Liver (tissue), 9 donors: ENCODE data around the gene TRIM40. TPM values are rescaled to one million over a fixed set of nuclear protein-coding genes. Genes with fewer than 3 reads are reported as not detected.

Experiments used
- DNase-seq: peaks from one replicate; pipeline ENCODE4 v3.0.0-alpha.2; 2017; ENCODE audit warnings: low spot score
- H3K27ac ChIP-seq, 2 donors: one replicate each; pipeline ENCODE4 v1.7.0; 2013; ENCODE audit warnings: inconsistent platforms in 2 of 2, low read length in 2 of 2, control low read depth in 1 of 2, low read depth in 1 of 2, mild to moderate bottlenecking in 1 of 2
- H3K27me3 ChIP-seq, 4 donors: one replicate each; pipeline versions ENCODE4 v1.6.1 to v1.7.0; 2013; ENCODE audit warnings: low read length in 3 of 4, inconsistent platforms in 1 of 4, mild to moderate bottlenecking in 1 of 4, moderate library complexity in 1 of 4; ENCODE audit not compliant: control insufficient read depth in 4 of 4, insufficient read depth in 4 of 4
- H3K36me3 ChIP-seq, 4 donors: one replicate each; pipeline versions ENCODE4 v1.6.1 to v1.7.0; 2013; ENCODE audit warnings: low read length in 3 of 4, mild to moderate bottlenecking in 3 of 4, low read depth in 1 of 4, moderate library complexity in 1 of 4; ENCODE audit not compliant: control insufficient read depth in 4 of 4, insufficient read depth in 3 of 4
- H3K4me1 ChIP-seq, 4 donors: one replicate each; pipeline versions ENCODE4 v1.6.1 to v1.7.0; 2013; ENCODE audit warnings: low read length in 3 of 4, mild to moderate bottlenecking in 3 of 4, moderate library complexity in 1 of 4; ENCODE audit not compliant: control insufficient read depth in 4 of 4, insufficient read depth in 4 of 4
- H3K4me3 ChIP-seq, 3 donors: one replicate each; pipeline versions ENCODE4 v1.6.1 to v1.7.0; 2013; ENCODE audit warnings: low read length in 3 of 3, control low read depth in 1 of 3, low read depth in 1 of 3, mild to moderate bottlenecking in 1 of 3
- H3K9ac ChIP-seq, 2 donors: one replicate each; pipeline ENCODE4 v1.7.0; 2013; ENCODE audit warnings: low read length in 2 of 2, mild to moderate bottlenecking in 2 of 2, moderate library complexity in 2 of 2, control low read depth in 1 of 2, low read depth in 1 of 2
- H3K9me3 ChIP-seq, 4 donors: one replicate each; pipeline versions ENCODE4 v1.6.1 to v1.7.0; 2013; ENCODE audit warnings: low read length in 3 of 4; ENCODE audit not compliant: control insufficient read depth in 4 of 4
- EGR1 ChIP-seq, 2 donors: IDR thresholded peaks; 2 replicates each; pipeline ENCODE4 v1.6.1; 2016 to 2018; ENCODE audit warnings: antibody characterized with exemption in 2 of 2, low read depth in 2 of 2
- FOXA1 ChIP-seq: IDR thresholded peaks from 2 replicates; pipeline ENCODE4 v1.6.1; 2016; ENCODE audit warnings: antibody characterized with exemption
- FOXA2 ChIP-seq: IDR thresholded peaks from 2 replicates; pipeline ENCODE4 v1.6.1; 2016; ENCODE audit warnings: antibody characterized with exemption
- GABPA ChIP-seq, 2 donors: IDR thresholded peaks in 1 of 2; conservative IDR thresholded peaks in 1 of 2; 2 replicates each; pipeline ENCODE4 v1.6.1; 2016; ENCODE audit warnings: antibody characterized with exemption in 2 of 2, mild to moderate bottlenecking in 1 of 2, moderate library complexity in 1 of 2
- HNF4A ChIP-seq, 2 donors: conservative IDR thresholded peaks; 2 replicates each; pipeline ENCODE4 v1.6.1; 2016; ENCODE audit warnings: antibody characterized with exemption in 2 of 2, mild to moderate bottlenecking in 2 of 2
- HNF4G ChIP-seq: IDR thresholded peaks from 2 replicates; pipeline ENCODE4 v1.6.1; 2016; ENCODE audit warnings: antibody characterized with exemption
- JUND ChIP-seq, 2 donors: IDR thresholded peaks; 2 replicates each; pipeline ENCODE4 v1.6.1; 2016; ENCODE audit warnings: antibody characterized with exemption in 2 of 2
- MAX ChIP-seq: IDR thresholded peaks from 2 replicates; pipeline ENCODE4 v1.6.1; 2016; ENCODE audit warnings: antibody characterized with exemption
- NR2F2 ChIP-seq: IDR thresholded peaks from 2 replicates; pipeline ENCODE4 v1.6.1; 2016; ENCODE audit warnings: antibody characterized with exemption
- RXRA ChIP-seq, 2 donors: IDR thresholded peaks; 2 replicates each; pipeline ENCODE4 v1.6.1; 2017 to 2018; ENCODE audit warnings: antibody characterized with exemption in 2 of 2, mild to moderate bottlenecking in 1 of 2
- SP1 ChIP-seq: IDR thresholded peaks from 2 replicates; pipeline ENCODE4 v1.6.1; 2018; ENCODE audit warnings: antibody characterized with exemption, mild to moderate bottlenecking
- TAF1 ChIP-seq: conservative IDR thresholded peaks from 2 replicates; pipeline ENCODE4 v1.6.1; 2016; ENCODE audit warnings: antibody characterized with exemption, mild to moderate bottlenecking
- ZBTB33 ChIP-seq: IDR thresholded peaks from 2 replicates; pipeline ENCODE4 v1.6.1; 2016; ENCODE audit warnings: antibody characterized with exemption
- WGBS: extraction: QIAGEN DNeasy Blood & Tissue Kit; methylation state at CpG from one replicate; pipeline ENCODE4 v1.1.7; 2013; 5-methylcytosine and 5-hydroxymethylcytosine counted together
- polyA plus RNA-seq, 2 donors: library from polyadenylated mRNA; stranded (reverse) in 1 of 2; unstranded in 1 of 2; fragments of 200-250 nt in 1 of 2; fragments of >200 nt in 1 of 2; fragmentation: Nextera tagmentation in 1 of 2; extraction: Ambion mirVana in 1 of 2; gene quantifications; one replicate each; pipeline versions ENCODE4 v1.2.1 to v1.2.3, GENCODE V29; 2013 to 2015
- total RNA-seq, 2 donors: library from RNA; depleted of rRNA; stranded (reverse); fragments of >200 nt; gene quantifications; one replicate each; pipeline ENCODE4 v1.2.3, GENCODE V29; 2014
- TF ChIP-seq, protein P1 (sequence below): IDR thresholded peaks from 2 replicates; pipeline ENCODE4 v1.6.1; 2016; ENCODE audit warnings: antibody characterized with exemption
- TF ChIP-seq, protein P2 (sequence below): IDR thresholded peaks from 2 replicates; pipeline ENCODE4 v1.6.1; 2016; ENCODE audit warnings: antibody characterized with exemption, mild to moderate bottlenecking
- donor health status: healthy.
- donor health status: healthy.
- donor health status: healthy.
- donor health status: healthy.
- donor health status: healthy.

TRIM40 gene
- total and polyA plus RNA-seq, 4 donors = 0.51 TPM; not detected in 3

DNA sequence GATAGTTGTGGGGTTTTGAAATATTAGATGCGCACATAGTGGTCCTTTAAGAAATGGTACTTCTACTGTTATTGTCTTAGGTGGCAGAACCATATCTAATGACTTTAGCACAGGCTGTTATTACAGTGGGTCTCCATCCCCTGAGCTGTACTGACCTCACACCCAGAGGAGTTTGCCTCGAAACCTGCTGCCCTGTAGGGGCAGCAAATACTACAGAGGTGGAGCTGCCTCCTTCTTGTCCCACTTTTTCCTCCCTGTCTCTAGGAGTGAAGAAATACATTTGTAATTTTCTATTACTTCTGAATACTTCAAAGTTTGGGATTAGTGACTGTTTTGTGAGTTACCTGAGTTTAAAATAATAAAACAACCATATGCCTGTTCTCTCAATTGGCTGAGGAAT is 31.3 kb upstream of the TRIM40 start (continued):
- TF ChIP-seq GABPA (IDR thresholded peaks at IDR 0.05 in 1 of 2, conservative IDR thresholded peaks at IDR 0.05 in 1 of 2) (no peak), TAF1 (no peak), HNF4G (no peak), RXRA (IDR thresholded peaks at IDR 0.05) (no peak), MAX (no peak)
- TF ChIP-seq, protein P1, sequence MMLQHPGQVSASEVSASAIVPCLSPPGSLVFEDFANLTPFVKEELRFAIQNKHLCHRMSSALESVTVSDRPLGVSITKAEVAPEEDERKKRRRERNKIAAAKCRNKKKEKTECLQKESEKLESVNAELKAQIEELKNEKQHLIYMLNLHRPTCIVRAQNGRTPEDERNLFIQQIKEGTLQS = no peak

DNA sequence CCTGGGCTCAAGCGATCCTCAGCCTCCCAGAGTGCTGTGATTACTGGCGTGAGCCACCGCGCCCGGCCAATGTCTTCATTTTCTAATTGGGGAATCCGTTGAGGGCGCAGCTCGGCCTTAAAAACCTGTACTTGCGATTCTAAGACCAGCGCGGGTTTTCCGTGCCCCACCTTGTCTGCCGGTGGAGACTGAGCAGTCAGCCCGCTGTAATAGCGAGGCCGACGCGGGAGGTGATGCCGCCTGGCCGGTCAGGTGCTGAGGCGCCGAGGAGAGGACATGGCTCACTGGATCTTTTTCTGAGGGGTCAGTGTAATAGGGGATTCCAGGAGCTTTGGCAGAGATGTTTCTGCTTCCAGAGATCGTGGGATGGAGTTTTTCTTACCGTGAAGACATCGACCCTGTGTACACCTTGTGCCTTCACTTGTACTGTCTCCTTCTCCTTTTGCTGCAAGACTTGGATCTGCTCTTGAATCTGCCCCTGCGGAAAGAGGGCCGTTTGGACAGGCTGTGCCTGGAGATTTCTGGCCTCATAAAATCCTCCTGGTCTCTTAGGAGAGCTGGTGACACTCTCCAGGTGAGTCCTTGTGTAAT is 24.6 kb upstream of the TRIM40 start:
- no peak overlapping the region for H3K9ac ChIP-seq
- no peaks in the 10 kb centered on the region for H3K9me3 ChIP-seq
- peaks cover 0 to 9% (median 1%) of the 10 kb centered on the region in 4 donors for H3K4me1 ChIP-seq
- H3K4me3 ChIP-seq = no peak overlapping the region
- TF ChIP-seq FOXA1 (no peak), NR2F2 (no peak), FOXA2 (no peak), EGR1 (IDR thresholded peaks at IDR 0.05; ENCODE audit: low read depth in 2 of 2) (no peak), GABPA (IDR thresholded peaks at IDR 0.05 in 1 of 2, conservative IDR thresholded peaks at IDR 0.05 in 1 of 2) (no peak), RXRA (IDR thresholded peaks at IDR 0.05) (no peak), HNF4A (conservative IDR thresholded peaks at IDR 0.05) (no peak), JUND (IDR thresholded peaks at IDR 0.05) (no peak), TAF1 (no peak), MAX (no peak), ZBTB33 (no peak), SP1 (no peak)
- TF ChIP-seq, protein P2, sequence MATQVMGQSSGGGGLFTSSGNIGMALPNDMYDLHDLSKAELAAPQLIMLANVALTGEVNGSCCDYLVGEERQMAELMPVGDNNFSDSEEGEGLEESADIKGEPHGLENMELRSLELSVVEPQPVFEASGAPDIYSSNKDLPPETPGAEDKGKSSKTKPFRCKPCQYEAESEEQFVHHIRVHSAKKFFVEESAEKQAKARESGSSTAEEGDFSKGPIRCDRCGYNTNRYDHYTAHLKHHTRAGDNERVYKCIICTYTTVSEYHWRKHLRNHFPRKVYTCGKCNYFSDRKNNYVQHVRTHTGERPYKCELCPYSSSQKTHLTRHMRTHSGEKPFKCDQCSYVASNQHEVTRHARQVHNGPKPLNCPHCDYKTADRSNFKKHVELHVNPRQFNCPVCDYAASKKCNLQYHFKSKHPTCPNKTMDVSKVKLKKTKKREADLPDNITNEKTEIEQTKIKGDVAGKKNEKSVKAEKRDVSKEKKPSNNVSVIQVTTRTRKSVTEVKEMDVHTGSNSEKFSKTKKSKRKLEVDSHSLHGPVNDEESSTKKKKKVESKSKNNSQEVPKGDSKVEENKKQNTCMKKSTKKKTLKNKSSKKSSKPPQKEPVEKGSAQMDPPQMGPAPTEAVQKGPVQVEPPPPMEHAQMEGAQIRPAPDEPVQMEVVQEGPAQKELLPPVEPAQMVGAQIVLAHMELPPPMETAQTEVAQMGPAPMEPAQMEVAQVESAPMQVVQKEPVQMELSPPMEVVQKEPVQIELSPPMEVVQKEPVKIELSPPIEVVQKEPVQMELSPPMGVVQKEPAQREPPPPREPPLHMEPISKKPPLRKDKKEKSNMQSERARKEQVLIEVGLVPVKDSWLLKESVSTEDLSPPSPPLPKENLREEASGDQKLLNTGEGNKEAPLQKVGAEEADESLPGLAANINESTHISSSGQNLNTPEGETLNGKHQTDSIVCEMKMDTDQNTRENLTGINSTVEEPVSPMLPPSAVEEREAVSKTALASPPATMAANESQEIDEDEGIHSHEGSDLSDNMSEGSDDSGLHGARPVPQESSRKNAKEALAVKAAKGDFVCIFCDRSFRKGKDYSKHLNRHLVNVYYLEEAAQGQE = no peak
- TF ChIP-seq, protein P1 = no peak
- 53% methylated on average over 27 of the region's 27 CpGs for WGBS
- no peak for DNase-seq
- H3K27ac ChIP-seq = no peak overlapping the region
- peaks cover 0 to 10% (median 2%) of the 10 kb centered on the region in 4 donors for H3K27me3 ChIP-seq
- no peaks in the 10 kb centered on the region for H3K36me3 ChIP-seq
